ENCODE measurements around the gene RBM39. TPM values are rescaled to one million over a fixed set of nuclear protein-coding genes. Genes with fewer than 3 reads are reported as not detected.

Gene RBM39
- total and polyA plus RNA-seq, 9 of the 15 experiments (the other 6 are each of a cell fraction or from before 2014, with no cell fraction given) = 143 to 319 (median 228) TPM

DNA sequence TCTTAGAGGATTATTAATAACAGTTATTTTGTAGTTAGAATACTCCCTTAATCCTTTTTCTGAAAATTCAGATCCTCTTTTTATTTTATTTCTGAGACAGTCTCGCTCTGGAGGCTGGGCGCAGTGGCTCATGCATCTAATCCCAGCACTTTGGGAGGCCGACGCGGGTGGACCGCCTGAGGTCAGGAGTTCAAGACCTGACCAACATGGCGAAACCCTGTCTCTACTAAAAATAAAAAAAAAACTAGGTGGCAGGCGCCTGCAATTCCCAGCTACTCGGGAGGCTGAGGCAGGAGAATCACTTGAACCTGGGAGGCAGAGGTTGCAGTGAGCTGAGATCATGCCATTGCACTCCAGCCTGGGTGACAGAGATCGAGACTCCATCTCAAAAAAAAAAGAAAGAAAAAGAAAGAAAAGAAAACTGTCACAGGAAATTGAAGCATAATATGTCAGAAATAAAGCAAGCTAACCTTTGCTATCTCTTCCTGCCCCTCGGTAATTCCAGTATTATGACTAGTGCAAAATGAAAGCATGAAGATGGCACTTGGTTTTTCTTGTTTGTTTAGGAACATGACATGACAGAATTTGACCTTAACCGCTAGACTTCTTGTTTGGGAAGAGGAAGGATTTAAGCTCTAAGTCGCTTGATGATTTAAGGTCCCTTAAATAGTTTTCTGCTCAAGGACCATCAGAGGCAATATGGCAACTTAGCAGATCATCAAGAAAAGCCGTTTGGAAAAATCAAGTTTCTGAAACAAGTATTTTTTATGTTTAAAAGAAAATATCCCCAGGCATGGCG is 1.8 kb upstream of the RBM39 start:
- peak; percentile 73 for FAIRE-seq
- H4K20me1 ChIP-seq (replicated peaks; ENCODE audit: control insufficient read depth, insufficient read depth, low read length) = peaks cover 17% of the 10 kb centered on the region; the same call in 1 of the 2 replicates
- H3K27me3 ChIP-seq (ENCODE audit: control insufficient read depth in 2 of 2, insufficient read depth in 2 of 2, low read length in 2 of 2) = no peaks in the 10 kb centered on the region
- POLR2A ChIA-PET = interaction anchor here (0.7 to 6.4 kb wide), 32 partner anchors 9 to 308 kb away, joined by 3 to 55 read pairs (median 5); partner anchors contain the start of genes PHF20, SCAND1 and SPAG4
- ATAC-seq = no peak
- peaks cover 4 to 20% of the 10 kb centered on the region in 2 experiments; a peak in 3 of 5 replicates for H3K4me1 ChIP-seq (replicated peaks in 1 of 2; ENCODE audit: control insufficient read depth in 2 of 2, insufficient read depth in 2 of 2, low read length in 2 of 2)
- peak overlapping the region; percentile 59; the same call in 1 of the 2 replicates for H3K4me3 ChIP-seq
- no TSS peak for BruUV-seq (replicated peaks)
- 11% methylated on average over 15 of the region's 15 CpGs for WGBS (ENCODE audit: insufficient coverage, low coverage, missing lambda C conversion rate)
- H3K9ac ChIP-seq (ENCODE audit: insufficient read depth in 1 of 2, low read depth in 2 of 2, low read length in 2 of 2) = peak overlapping the region; percentile 84 to 99
- H3K9me1 ChIP-seq (ENCODE audit: control insufficient read depth, insufficient read depth, low read length) = no peaks in the 10 kb centered on the region
- intact Hi-C loops (cut with micrococcal nuclease) (loop anchor here (2.0 to 5.0 kb wide), 2 partner anchors 29 to 158 kb away; partner anchors contain the start of gene PHF20), in situ Hi-C loops (cut with MboI) (no loop called here)
- H3K9me3 ChIP-seq (replicated peaks; ENCODE audit: control insufficient read depth, insufficient read depth, low read depth, low read length) = no peaks in the 10 kb centered on the region
- H3K36me3 ChIP-seq (ENCODE audit: control insufficient read depth, insufficient read depth, low read length) = peaks cover 22% of the 10 kb centered on the region
- peak in 2 of 4 experiments; percentile 34 to 76 for DNase-seq (ENCODE audit: extremely low read depth in 1 of 4, low spot score in 3 of 4)
- H2AFZ ChIP-seq (ENCODE audit: low read depth, low read length) = peak overlapping the region; percentile 95
- peak overlapping the region; percentile 91 for H3K4me2 ChIP-seq (ENCODE audit: insufficient read depth, low read length)
- H3K79me2 ChIP-seq (ENCODE audit: control insufficient read depth, insufficient read depth, low read length) = peaks cover 49% of the 10 kb centered on the region
- CTCF ChIA-PET (ENCODE audit: low intra/inter-chr PET ratio) = no interaction called here
- H3K27ac ChIP-seq (ENCODE audit: extremely low read depth, low read depth, low read length) = peak overlapping the region; percentile 99
- TF ChIP-seq, protein P1, sequence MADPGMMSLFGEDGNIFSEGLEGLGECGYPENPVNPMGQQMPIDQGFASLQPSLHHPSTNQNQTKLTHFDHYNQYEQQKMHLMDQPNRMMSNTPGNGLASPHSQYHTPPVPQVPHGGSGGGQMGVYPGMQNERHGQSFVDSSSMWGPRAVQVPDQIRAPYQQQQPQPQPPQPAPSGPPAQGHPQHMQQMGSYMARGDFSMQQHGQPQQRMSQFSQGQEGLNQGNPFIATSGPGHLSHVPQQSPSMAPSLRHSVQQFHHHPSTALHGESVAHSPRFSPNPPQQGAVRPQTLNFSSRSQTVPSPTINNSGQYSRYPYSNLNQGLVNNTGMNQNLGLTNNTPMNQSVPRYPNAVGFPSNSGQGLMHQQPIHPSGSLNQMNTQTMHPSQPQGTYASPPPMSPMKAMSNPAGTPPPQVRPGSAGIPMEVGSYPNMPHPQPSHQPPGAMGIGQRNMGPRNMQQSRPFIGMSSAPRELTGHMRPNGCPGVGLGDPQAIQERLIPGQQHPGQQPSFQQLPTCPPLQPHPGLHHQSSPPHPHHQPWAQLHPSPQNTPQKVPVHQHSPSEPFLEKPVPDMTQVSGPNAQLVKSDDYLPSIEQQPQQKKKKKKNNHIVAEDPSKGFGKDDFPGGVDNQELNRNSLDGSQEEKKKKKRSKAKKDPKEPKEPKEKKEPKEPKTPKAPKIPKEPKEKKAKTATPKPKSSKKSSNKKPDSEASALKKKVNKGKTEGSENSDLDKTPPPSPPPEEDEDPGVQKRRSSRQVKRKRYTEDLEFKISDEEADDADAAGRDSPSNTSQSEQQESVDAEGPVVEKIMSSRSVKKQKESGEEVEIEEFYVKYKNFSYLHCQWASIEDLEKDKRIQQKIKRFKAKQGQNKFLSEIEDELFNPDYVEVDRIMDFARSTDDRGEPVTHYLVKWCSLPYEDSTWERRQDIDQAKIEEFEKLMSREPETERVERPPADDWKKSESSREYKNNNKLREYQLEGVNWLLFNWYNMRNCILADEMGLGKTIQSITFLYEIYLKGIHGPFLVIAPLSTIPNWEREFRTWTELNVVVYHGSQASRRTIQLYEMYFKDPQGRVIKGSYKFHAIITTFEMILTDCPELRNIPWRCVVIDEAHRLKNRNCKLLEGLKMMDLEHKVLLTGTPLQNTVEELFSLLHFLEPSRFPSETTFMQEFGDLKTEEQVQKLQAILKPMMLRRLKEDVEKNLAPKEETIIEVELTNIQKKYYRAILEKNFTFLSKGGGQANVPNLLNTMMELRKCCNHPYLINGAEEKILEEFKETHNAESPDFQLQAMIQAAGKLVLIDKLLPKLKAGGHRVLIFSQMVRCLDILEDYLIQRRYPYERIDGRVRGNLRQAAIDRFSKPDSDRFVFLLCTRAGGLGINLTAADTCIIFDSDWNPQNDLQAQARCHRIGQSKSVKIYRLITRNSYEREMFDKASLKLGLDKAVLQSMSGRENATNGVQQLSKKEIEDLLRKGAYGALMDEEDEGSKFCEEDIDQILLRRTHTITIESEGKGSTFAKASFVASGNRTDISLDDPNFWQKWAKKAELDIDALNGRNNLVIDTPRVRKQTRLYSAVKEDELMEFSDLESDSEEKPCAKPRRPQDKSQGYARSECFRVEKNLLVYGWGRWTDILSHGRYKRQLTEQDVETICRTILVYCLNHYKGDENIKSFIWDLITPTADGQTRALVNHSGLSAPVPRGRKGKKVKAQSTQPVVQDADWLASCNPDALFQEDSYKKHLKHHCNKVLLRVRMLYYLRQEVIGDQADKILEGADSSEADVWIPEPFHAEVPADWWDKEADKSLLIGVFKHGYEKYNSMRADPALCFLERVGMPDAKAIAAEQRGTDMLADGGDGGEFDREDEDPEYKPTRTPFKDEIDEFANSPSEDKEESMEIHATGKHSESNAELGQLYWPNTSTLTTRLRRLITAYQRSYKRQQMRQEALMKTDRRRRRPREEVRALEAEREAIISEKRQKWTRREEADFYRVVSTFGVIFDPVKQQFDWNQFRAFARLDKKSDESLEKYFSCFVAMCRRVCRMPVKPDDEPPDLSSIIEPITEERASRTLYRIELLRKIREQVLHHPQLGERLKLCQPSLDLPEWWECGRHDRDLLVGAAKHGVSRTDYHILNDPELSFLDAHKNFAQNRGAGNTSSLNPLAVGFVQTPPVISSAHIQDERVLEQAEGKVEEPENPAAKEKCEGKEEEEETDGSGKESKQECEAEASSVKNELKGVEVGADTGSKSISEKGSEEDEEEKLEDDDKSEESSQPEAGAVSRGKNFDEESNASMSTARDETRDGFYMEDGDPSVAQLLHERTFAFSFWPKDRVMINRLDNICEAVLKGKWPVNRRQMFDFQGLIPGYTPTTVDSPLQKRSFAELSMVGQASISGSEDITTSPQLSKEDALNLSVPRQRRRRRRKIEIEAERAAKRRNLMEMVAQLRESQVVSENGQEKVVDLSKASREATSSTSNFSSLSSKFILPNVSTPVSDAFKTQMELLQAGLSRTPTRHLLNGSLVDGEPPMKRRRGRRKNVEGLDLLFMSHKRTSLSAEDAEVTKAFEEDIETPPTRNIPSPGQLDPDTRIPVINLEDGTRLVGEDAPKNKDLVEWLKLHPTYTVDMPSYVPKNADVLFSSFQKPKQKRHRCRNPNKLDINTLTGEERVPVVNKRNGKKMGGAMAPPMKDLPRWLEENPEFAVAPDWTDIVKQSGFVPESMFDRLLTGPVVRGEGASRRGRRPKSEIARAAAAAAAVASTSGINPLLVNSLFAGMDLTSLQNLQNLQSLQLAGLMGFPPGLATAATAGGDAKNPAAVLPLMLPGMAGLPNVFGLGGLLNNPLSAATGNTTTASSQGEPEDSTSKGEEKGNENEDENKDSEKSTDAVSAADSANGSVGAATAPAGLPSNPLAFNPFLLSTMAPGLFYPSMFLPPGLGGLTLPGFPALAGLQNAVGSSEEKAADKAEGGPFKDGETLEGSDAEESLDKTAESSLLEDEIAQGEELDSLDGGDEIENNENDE (IDR thresholded peaks at IDR 0.05; ENCODE audit: low read depth, low read length) = no peak
- peak; percentile 37 for TF ChIP-seq ASH1L (IDR thresholded peaks at IDR 0.05; ENCODE audit: borderline replicate concordance, low read depth, partially characterized antibody)
- TF ChIP-seq POLR2AphosphoS2 (IDR thresholded peaks at IDR 0.05; ENCODE audit: low read length) = no peak
- peak; percentile 41; the same call in 1 of the 2 replicates for TF ChIP-seq SMAD4 (CRISPR knock-in tag; conservative IDR thresholded peaks at IDR 0.05)
- TF ChIP-seq ZNF146 (CRISPR knock-in tag; IDR thresholded peaks at IDR 0.05; ENCODE audit: unreplicated experiment) = no peak
- TF ChIP-seq NCOA6 (IDR thresholded peaks at IDR 0.05) = no peak
- TF ChIP-seq, protein P2, sequence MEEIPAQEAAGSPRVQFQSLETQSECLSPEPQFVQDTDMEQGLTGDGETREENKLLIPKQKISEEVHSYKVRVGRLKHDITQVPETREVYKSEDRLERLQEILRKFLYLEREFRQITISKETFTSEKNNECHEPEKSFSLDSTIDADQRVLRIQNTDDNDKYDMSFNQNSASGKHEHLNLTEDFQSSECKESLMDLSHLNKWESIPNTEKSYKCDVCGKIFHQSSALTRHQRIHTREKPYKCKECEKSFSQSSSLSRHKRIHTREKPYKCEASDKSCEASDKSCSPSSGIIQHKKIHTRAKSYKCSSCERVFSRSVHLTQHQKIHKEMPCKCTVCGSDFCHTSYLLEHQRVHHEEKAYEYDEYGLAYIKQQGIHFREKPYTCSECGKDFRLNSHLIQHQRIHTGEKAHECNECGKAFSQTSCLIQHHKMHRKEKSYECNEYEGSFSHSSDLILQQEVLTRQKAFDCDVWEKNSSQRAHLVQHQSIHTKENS (CRISPR knock-in tag; IDR thresholded peaks at IDR 0.05) = no peak
- no peak for TF ChIP-seq KAT2B (IDR thresholded peaks at IDR 0.05; ENCODE audit: low read depth, low read length)
